SJSA1 (cell line): Measurements from ENCODE around the gene UPK1B. TPM values are rescaled to one million over a fixed set of nuclear protein-coding genes. Genes with fewer than 3 reads are reported as not detected.

Experiments used
- DNase-seq, 2 experiments: peaks; one replicate each; pipeline ENCODE4 v3.0.0-alpha.2; 2015 to 2020; ENCODE audit warnings: low spot score in 2 of 2, low read depth in 1 of 2
- H3K27ac ChIP-seq: fragments of 250-450 bp; sonication (Bioruptor Pico); 2 replicates; pipeline ENCODE4 v1.5.1; 2020; ENCODE audit warnings: mild to moderate bottlenecking, moderate library complexity
- H3K27me3 ChIP-seq: fragments of 250-450 bp; sonication (Bioruptor Pico); replicated peaks from 2 replicates; pipeline ENCODE4 v1.5.1; 2020; ENCODE audit warnings: mild to moderate bottlenecking, moderate library complexity
- H3K36me3 ChIP-seq: fragments of 250-450 bp; sonication (Bioruptor Pico); 2 replicates; pipeline ENCODE4 v1.5.1; 2020; ENCODE audit warnings: mild to moderate bottlenecking
- H3K4me1 ChIP-seq: fragments of 250-450 bp; sonication (Bioruptor Pico); replicated peaks from 2 replicates; pipeline ENCODE4 v1.6.1; 2021; ENCODE audit warnings: mild to moderate bottlenecking
- H3K4me3 ChIP-seq: fragments of 250-450 bp; sonication (Bioruptor Pico); 2 replicates; pipeline ENCODE4 v1.5.1; 2020; ENCODE audit warnings: mild to moderate bottlenecking
- H3K9me3 ChIP-seq: fragments of 250-450 bp; sonication (Bioruptor Pico); replicated peaks from 2 replicates; pipeline ENCODE4 v1.5.1; 2020; ENCODE audit warnings: mild to moderate bottlenecking
- total RNA-seq: library from RNA; depleted of rRNA; stranded (reverse); fragments of >200 nt; shearing (Covaris generic); gene quantifications from 2 replicates; pipeline ENCODE4 v1.2.3, GENCODE V29; 2014

The UPK1B gene
- total RNA-seq, 1 experiment from 2014 or later, result 0.18 TPM

GRCh38 chr3:119191800-119192199, 18.4 kb downstream of the UPK1B start:
- H3K4me1 ChIP-seq, result peaks cover 33% of the 10 kb centered on the region
- no peaks in the 10 kb centered on the region for H3K9me3 ChIP-seq
- no peak overlapping the region for H3K27ac ChIP-seq
- DNase-seq, result no peak
- no peaks in the 10 kb centered on the region; the same call in 1 of the 2 replicates for H3K27me3 ChIP-seq
- no peaks in the 10 kb centered on the region for H3K36me3 ChIP-seq
- H3K4me3 ChIP-seq, result no peak overlapping the region

GRCh38 chr3:119194237-119195150, 21.1 kb downstream of the UPK1B start:
- peak in 1 of 2 experiments; percentile 55 for DNase-seq
- Histone ChIP-seq H3K4me3 (no peak overlapping the region), H3K27ac (peak overlapping the region; percentile 59)

GRCh38 chr3:119195151-119195476, 21.7 kb downstream of the UPK1B start:
- DNase-seq, result no peak

More at GRCh38 chr3:119194237-119195150, 21.1 kb downstream of the UPK1B start:
- Histone ChIP-seq H3K27me3 (no peaks in the 10 kb centered on the region; the same call in 1 of the 2 replicates), H3K9me3 (no peaks in the 10 kb centered on the region), H3K36me3 (no peaks in the 10 kb centered on the region), H3K4me1 (peaks cover 23% of the 10 kb centered on the region)

DNA sequence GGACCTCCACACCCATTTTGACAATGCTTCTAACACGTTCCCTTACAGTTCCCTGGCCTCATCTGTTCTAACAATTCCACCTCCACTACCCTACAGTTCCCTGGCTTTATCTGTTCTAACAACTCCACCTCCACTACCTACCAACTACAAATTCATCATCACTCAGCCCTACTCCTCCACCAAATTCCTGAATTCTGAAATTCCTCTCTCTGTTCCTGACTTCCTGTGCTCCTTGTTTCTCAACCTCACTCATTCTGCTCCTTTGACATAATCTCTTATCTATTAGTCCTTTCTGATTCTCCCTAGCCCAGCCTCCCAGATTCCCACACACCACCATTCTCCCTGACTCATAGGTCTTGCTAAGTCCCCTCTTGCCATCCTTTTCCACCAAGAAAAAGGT, 22.5 kb downstream of the UPK1B start:
- H3K4me3 ChIP-seq, result no peak overlapping the region
- peaks cover 23% of the 10 kb centered on the region for H3K4me1 ChIP-seq
- no peaks in the 10 kb centered on the region for H3K36me3 ChIP-seq
- H3K27ac ChIP-seq, result no peak overlapping the region
- no peak for DNase-seq
- no peaks in the 10 kb centered on the region; the same call in 1 of the 2 replicates for H3K27me3 ChIP-seq
- H3K9me3 ChIP-seq, result no peaks in the 10 kb centered on the region

More at GRCh38 chr3:119195151-119195476, 21.7 kb downstream of the UPK1B start:
- Histone ChIP-seq H3K36me3 (no peaks in the 10 kb centered on the region), H3K4me1 (peaks cover 23% of the 10 kb centered on the region), H3K27me3 (no peaks in the 10 kb centered on the region; the same call in 1 of the 2 replicates), H3K27ac (peak overlapping the region; percentile 59), H3K4me3 (no peak overlapping the region), H3K9me3 (no peaks in the 10 kb centered on the region)

- 0 out of 2 replicates have a peak, but pooled peaks cover 4% of the 10 kb centered on the region for H3K36me3 ChIP-seq
- no peak for DNase-seq
Observed at GRCh38 chr3:119205209-119205608, 31.8 kb downstream of the UPK1B start.

DNA sequence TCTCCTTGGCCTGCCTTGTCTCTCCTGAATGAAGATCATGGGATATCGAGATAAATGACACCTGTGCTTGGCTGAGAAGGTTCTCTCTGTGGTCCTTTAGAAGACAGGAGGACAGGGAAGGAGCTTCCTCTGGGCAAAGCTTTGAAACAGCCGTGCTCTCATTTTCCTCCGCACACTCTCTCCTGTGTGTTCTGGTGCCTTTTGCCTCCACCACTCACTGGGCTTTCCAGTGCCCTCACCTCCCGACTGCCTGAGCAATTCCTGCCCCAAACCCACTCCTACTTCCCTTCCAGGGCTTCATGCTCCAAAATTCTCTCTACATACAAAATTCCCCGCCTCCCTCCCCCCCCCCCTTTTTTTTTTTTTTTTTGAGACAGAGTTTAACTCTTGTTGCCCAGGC, 32.3 kb downstream of the UPK1B start:
- no peak overlapping the region for H3K4me3 ChIP-seq
- H3K27me3 ChIP-seq, result no peaks in the 10 kb centered on the region
- no peaks in the 10 kb centered on the region for H3K4me1 ChIP-seq
- DNase-seq, result no peak
- no peak overlapping the region for H3K27ac ChIP-seq
- H3K36me3 ChIP-seq, result peaks cover 8% of the 10 kb centered on the region; the same call in 1 of the 2 replicates
- no peaks in the 10 kb centered on the region for H3K9me3 ChIP-seq

More at GRCh38 chr3:119205209-119205608, 31.8 kb downstream of the UPK1B start:
- Histone ChIP-seq H3K27me3 (no peaks in the 10 kb centered on the region), H3K27ac (no peak overlapping the region), H3K4me1 (no peaks in the 10 kb centered on the region), H3K9me3 (no peaks in the 10 kb centered on the region), H3K4me3 (no peak overlapping the region)

- no peak for DNase-seq
- Histone ChIP-seq H3K27me3 (no peaks in the 10 kb centered on the region), H3K9me3 (no peaks in the 10 kb centered on the region), H3K4me3 (no peak overlapping the region), H3K4me1 (no peaks in the 10 kb centered on the region), H3K27ac (no peak overlapping the region), H3K36me3 (peaks cover 10% of the 10 kb centered on the region)
Observed at GRCh38 chr3:119206611-119207511, 33.5 kb downstream of the UPK1B start.

- H3K27me3 ChIP-seq, result no peaks in the 10 kb centered on the region
- DNase-seq, result no peak
- H3K9me3 ChIP-seq, result no peaks in the 10 kb centered on the region
- peaks cover 16% of the 10 kb centered on the region for H3K36me3 ChIP-seq
- H3K27ac ChIP-seq, result no peak overlapping the region
- no peak overlapping the region for H3K4me3 ChIP-seq
- H3K4me1 ChIP-seq, result no peaks in the 10 kb centered on the region
Observed at GRCh38 chr3:119207512-119207875, 34.1 kb downstream of the UPK1B start.

GRCh38 chr3:119211193-119211592, 37.8 kb downstream of the UPK1B start:
- H3K4me3 ChIP-seq, result no peak overlapping the region
- H3K27ac ChIP-seq, result no peak overlapping the region
- H3K27me3 ChIP-seq, result no peaks in the 10 kb centered on the region
- H3K36me3 ChIP-seq, result peaks cover 48% of the 10 kb centered on the region
- no peak for DNase-seq
- H3K4me1 ChIP-seq, result no peaks in the 10 kb centered on the region
- H3K9me3 ChIP-seq, result no peaks in the 10 kb centered on the region

DNA sequence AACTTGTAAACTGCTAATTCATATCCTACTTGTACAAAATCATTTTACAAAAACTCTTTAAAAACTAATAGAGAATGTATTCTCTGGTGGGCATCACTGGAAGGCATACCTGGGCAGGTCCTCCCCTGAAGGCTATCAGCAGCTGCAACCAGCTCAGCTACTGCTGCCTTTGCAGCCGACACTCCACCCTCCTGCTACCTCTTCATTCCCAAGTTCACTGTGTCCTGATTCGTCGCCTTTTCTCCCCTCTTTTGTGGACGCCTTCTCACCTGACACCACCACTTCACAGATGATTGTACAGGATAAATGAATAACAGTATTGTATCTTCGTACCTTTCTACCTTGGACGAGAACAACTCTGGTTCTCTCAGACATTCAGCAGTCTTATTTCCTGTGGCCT, 38.4 kb downstream of the UPK1B start:
- H3K36me3 ChIP-seq, result peaks cover 55% of the 10 kb centered on the region
- no peak overlapping the region for H3K4me3 ChIP-seq
- no peak for DNase-seq

DNA sequence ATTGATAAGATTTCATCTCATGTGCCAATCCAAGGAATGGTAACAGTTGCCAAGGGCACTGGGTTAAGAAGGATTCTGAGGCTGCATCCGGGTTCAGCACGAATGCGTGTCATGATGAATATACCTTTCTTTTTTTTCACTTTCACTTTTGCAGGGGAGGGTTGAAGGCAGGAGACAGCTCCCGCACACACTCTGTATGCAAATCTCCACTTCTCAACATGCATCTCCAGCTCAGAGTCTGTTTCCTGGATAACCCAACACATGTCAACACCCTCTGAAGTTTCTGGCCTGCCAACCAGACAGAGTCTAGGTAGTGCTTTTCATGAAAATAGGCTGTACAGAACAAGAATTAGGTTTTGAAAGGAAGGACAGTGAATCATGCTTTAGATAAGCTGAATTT, 45.7 kb downstream of the UPK1B start:
- no peak for DNase-seq
- no peaks in the 10 kb centered on the region for H3K27me3 ChIP-seq
- no peaks in the 10 kb centered on the region for H3K4me1 ChIP-seq
- peaks cover 70% of the 10 kb centered on the region for H3K36me3 ChIP-seq
- no peaks in the 10 kb centered on the region for H3K9me3 ChIP-seq
- no peak overlapping the region for H3K4me3 ChIP-seq
- no peak overlapping the region for H3K27ac ChIP-seq

More for the DNA sequence above, 38.4 kb downstream of the UPK1B start:
- Histone ChIP-seq H3K27ac (no peak overlapping the region), H3K4me1 (no peaks in the 10 kb centered on the region), H3K27me3 (no peaks in the 10 kb centered on the region), H3K9me3 (no peaks in the 10 kb centered on the region)

- H3K27me3 ChIP-seq, result no peaks in the 10 kb centered on the region
- no peak overlapping the region for H3K4me3 ChIP-seq
- peaks cover 65% of the 10 kb centered on the region for H3K36me3 ChIP-seq
- no peak for DNase-seq
- H3K27ac ChIP-seq, result no peak overlapping the region
- H3K9me3 ChIP-seq, result no peaks in the 10 kb centered on the region
- no peaks in the 10 kb centered on the region for H3K4me1 ChIP-seq
Observed at GRCh38 chr3:119220198-119220597, 46.8 kb downstream of the UPK1B start.

DNA sequence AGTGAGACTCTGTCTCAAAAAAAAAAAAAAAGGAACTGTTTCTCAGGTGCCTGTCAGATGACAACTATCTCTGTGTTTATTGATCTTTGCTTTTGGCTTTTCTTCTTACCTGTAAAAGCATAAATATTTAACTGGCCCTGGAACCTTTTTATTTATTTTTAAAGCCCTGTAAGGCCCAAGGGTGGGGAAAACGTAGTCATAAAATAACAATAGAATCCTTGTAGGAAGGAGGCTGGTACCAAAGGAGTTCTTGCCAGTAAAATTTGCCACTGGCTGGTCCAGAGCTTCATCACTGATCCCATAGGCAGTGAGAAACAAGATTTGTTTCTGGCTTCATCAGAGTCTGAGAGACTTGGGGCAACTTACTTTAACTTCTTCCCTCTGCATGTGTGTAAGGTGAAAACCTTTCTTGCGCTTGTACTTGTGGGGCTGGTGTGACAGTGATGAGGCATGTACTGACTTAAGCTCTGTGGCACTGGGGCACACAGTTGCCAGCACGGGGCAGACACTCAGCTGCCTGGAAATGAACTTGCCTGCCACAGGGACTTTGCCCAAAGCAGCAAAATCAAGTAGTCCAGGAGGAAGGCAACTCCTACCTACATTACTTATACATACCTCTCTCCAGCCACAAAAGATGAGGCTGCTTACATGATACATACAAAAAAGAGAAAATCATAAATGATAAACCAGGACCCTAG, 47.7 kb downstream of the UPK1B start:
- H3K4me3 ChIP-seq, result no peak overlapping the region
- H3K36me3 ChIP-seq, result peaks cover 60% of the 10 kb centered on the region
- H3K27ac ChIP-seq, result no peak overlapping the region
- H3K4me1 ChIP-seq, result no peaks in the 10 kb centered on the region
- no peak for DNase-seq
- no peaks in the 10 kb centered on the region for H3K9me3 ChIP-seq
- no peaks in the 10 kb centered on the region for H3K27me3 ChIP-seq
